ENCODE measurements around the gene NACA2. TPM values are rescaled to one million over a fixed set of nuclear protein-coding genes. Genes with fewer than 3 reads are reported as not detected.

The NACA2 gene
- total RNA-seq, 1 experiment from 2014 or later = not detected

GRCh38 chr17:61560071-61560470, 30.9 kb downstream of the NACA2 start:
- no CpG with 5 or more reads among the region's 6 CpGs for WGBS (ENCODE audit: extremely low coverage, insufficient read length, low lambda C conversion rate)

More at GRCh38 chr17:61560071-61560470, 30.9 kb downstream of the NACA2 start:
- no peak overlapping the region for H3K27ac Mint-ChIP-seq
- H3K14ac ChIP-seq (ENCODE audit: insufficient read depth, low read length) = no peak overlapping the region
- H3K36me3 Mint-ChIP-seq (ENCODE audit: insufficient read depth in 1 of 3, low read depth in 3 of 3) = no peaks in the 10 kb centered on the region
- no peaks in the 10 kb centered on the region for H3K79me2 ChIP-seq (ENCODE audit: insufficient read depth, low read length)
- no peak overlapping the region for H2BK20ac ChIP-seq (ENCODE audit: low read depth, low read length, poor library complexity, severe bottlenecking)
- no peak overlapping the region for H3K27ac ChIP-seq (ENCODE audit: insufficient read length, low read depth, low read length)
- H3K4me2 ChIP-seq (ENCODE audit: insufficient read depth, insufficient read length, low read length) = no peak overlapping the region
- H2BK12ac ChIP-seq (ENCODE audit: insufficient read length, low read depth, low read length) = no peak overlapping the region
- no peaks in the 10 kb centered on the region for H4K20me1 ChIP-seq (ENCODE audit: control insufficient read depth, insufficient read depth, insufficient read length)
- H3K27me3 ChIP-seq (ENCODE audit: insufficient read depth, low read length) = no peaks in the 10 kb centered on the region
- no peak overlapping the region for H3K18ac ChIP-seq (ENCODE audit: insufficient read length, low read depth, low read length)
- TF ChIP-seq, protein P1, sequence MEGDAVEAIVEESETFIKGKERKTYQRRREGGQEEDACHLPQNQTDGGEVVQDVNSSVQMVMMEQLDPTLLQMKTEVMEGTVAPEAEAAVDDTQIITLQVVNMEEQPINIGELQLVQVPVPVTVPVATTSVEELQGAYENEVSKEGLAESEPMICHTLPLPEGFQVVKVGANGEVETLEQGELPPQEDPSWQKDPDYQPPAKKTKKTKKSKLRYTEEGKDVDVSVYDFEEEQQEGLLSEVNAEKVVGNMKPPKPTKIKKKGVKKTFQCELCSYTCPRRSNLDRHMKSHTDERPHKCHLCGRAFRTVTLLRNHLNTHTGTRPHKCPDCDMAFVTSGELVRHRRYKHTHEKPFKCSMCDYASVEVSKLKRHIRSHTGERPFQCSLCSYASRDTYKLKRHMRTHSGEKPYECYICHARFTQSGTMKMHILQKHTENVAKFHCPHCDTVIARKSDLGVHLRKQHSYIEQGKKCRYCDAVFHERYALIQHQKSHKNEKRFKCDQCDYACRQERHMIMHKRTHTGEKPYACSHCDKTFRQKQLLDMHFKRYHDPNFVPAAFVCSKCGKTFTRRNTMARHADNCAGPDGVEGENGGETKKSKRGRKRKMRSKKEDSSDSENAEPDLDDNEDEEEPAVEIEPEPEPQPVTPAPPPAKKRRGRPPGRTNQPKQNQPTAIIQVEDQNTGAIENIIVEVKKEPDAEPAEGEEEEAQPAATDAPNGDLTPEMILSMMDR (conservative IDR thresholded peaks at IDR 0.05) = no peak
- no peaks in the 10 kb centered on the region for H3K79me1 ChIP-seq (ENCODE audit: insufficient read depth, low read depth, low read length, poor library complexity, severe bottlenecking)
- H3K4me3 Mint-ChIP-seq = no peak overlapping the region
- no peaks in the 10 kb centered on the region for H3K9me3 ChIP-seq (ENCODE audit: control insufficient read depth, low read depth, low read length)
- no peaks in the 10 kb centered on the region for H3K4me1 ChIP-seq (ENCODE audit: insufficient read depth, low read length)
- H2AFZ ChIP-seq (ENCODE audit: low read length) = no peak overlapping the region
- no peak overlapping the region for H3K4ac ChIP-seq (ENCODE audit: low read depth, low read length)
- no peaks in the 10 kb centered on the region for H3K23me2 ChIP-seq (ENCODE audit: insufficient read length, low read depth, low read length, poor library complexity, severe bottlenecking)
- H3K9ac ChIP-seq (ENCODE audit: extremely low read depth, insufficient read length, low read length) = no peak overlapping the region
- H3K27me3 Mint-ChIP-seq (ENCODE audit: low read depth) = peaks cover 23% of the 10 kb centered on the region
- H4K8ac ChIP-seq (replicated peaks; ENCODE audit: insufficient read length, low read depth, low read length) = no peak overlapping the region
- H4K91ac ChIP-seq (ENCODE audit: insufficient read length, low read depth, low read length) = no peak overlapping the region
- no peak overlapping the region for H2BK5ac ChIP-seq (ENCODE audit: insufficient read length, low read length)
- peaks cover 2 to 5% of the 10 kb centered on the region in 2 experiments; a peak in 3 of 4 replicates for H3K4me1 Mint-ChIP-seq
- H2BK15ac ChIP-seq (ENCODE audit: low read depth, low read length) = no peak overlapping the region
- H2BK120ac ChIP-seq (ENCODE audit: low read depth, low read length, poor library complexity, severe bottlenecking) = no peak overlapping the region
- no peaks in the 10 kb centered on the region for H3K9me3 Mint-ChIP-seq
- H2AK5ac ChIP-seq (ENCODE audit: insufficient read length, low read length) = no peak overlapping the region
- no peak overlapping the region for H4K5ac ChIP-seq (ENCODE audit: insufficient read length, low read depth, low read length)
- H3T11ph ChIP-seq (ENCODE audit: low read length) = no peak overlapping the region
- H3K56ac ChIP-seq (ENCODE audit: insufficient read length, low read depth, low read length) = no peak overlapping the region
- no peak overlapping the region for H3K23ac ChIP-seq (ENCODE audit: insufficient read length, low read depth, low read length)
- DNase-seq = no peak
